ENCODE data around the gene SPRR1A. TPM values are rescaled to one million over a fixed set of nuclear protein-coding genes. Genes with fewer than 3 reads are reported as not detected.
"Not testable (repeated sequence)": the region's sequence is repeated elsewhere in the genome, so short reads cannot be mapped to it uniquely, and the experiment has no call there.

Gene SPRR1A
- total RNA-seq, 1 donor from 2014 or later = not detected

- DNase-seq (ENCODE audit: low read depth in 2 of 2) = no peak
Measured at GRCh38 chr1:152972196-152972886, 11.5 kb upstream of the SPRR1A start.

- DNase-seq (ENCODE audit: low read depth in 2 of 2) = no peak
Measured at GRCh38 chr1:152976688-152977087, 7.2 kb upstream of the SPRR1A start.

GRCh38 chr1:152977614-152978013, 6.3 kb upstream of the SPRR1A start:
- DNase-seq (ENCODE audit: low read depth in 2 of 2) = no peak

GRCh38 chr1:152980676-152981075, 3.2 kb upstream of the SPRR1A start:
- no peak for DNase-seq (ENCODE audit: low read depth in 2 of 2)

- DNase-seq (ENCODE audit: low read depth in 2 of 2) = no peak
Measured at GRCh38 chr1:152981146-152981871, 2.6 kb upstream of the SPRR1A start.

- no peak for DNase-seq (ENCODE audit: low read depth in 2 of 2)
Measured at GRCh38 chr1:152982076-152982475, 1.8 kb upstream of the SPRR1A start.

GRCh38 chr1:152983234-152983633, 647 bp upstream of the SPRR1A start:
- no peak for DNase-seq (ENCODE audit: low read depth in 2 of 2)

- no peak for DNase-seq (ENCODE audit: low read depth in 2 of 2)
Measured at GRCh38 chr1:152986578-152986977, 2.7 kb downstream of the SPRR1A start.

GRCh38 chr1:152993186-152993585, 9.3 kb downstream of the SPRR1A start:
- DNase-seq (ENCODE audit: low read depth in 2 of 2) = no peak

GRCh38 chr1:152995842-152996241, 12.0 kb downstream of the SPRR1A start:
- DNase-seq (ENCODE audit: low read depth in 2 of 2) = no peak

GRCh38 chr1:152996633-152997400, 12.9 kb downstream of the SPRR1A start:
- no peak for DNase-seq (ENCODE audit: low read depth in 2 of 2)

GRCh38 chr1:152997901-152998300, 14.0 kb downstream of the SPRR1A start:
- no peak for DNase-seq (ENCODE audit: low read depth in 2 of 2)

GRCh38 chr1:152998476-152998875, 14.6 kb downstream of the SPRR1A start:
- DNase-seq (ENCODE audit: low read depth in 2 of 2) = no peak

- DNase-seq (ENCODE audit: low read depth in 2 of 2) = no peak
Measured at GRCh38 chr1:152999818-153000217, 15.9 kb downstream of the SPRR1A start.

GRCh38 chr1:153000294-153000693, 16.4 kb downstream of the SPRR1A start:
- DNase-seq (ENCODE audit: low read depth in 2 of 2) = no peak

GRCh38 chr1:153001382-153001781, 17.5 kb downstream of the SPRR1A start, which contains the start of gene SPRR3:
Gene SPRR3 (plus strand): TSS chr1:153001749. CDS start chr1:153003021, 1,272 bp downstream.
- DNase-seq (ENCODE audit: low read depth in 2 of 2) = no peak

- DNase-seq (ENCODE audit: low read depth in 2 of 2) = not testable (repeated sequence)
Measured at GRCh38 chr1:153011235-153011758, 27.4 kb downstream of the SPRR1A start.

- DNase-seq (ENCODE audit: low read depth in 2 of 2) = not testable (repeated sequence)
Measured at GRCh38 chr1:153021829-153022228, 37.9 kb downstream of the SPRR1A start.

GRCh38 chr1:153022340-153022739, 38.5 kb downstream of the SPRR1A start:
- DNase-seq (ENCODE audit: low read depth in 2 of 2) = not testable (repeated sequence)

- no peak for DNase-seq (ENCODE audit: low read depth in 2 of 2)
Measured at GRCh38 chr1:153023109-153023508, 39.2 kb downstream of the SPRR1A start.

GRCh38 chr1:153024413-153024812, 40.5 kb downstream of the SPRR1A start:
- DNase-seq (ENCODE audit: low read depth in 2 of 2) = no peak

GRCh38 chr1:153025797-153026196, 41.9 kb downstream of the SPRR1A start:
- DNase-seq (ENCODE audit: low read depth in 2 of 2) = no peak

Measured in lung microvascular endothelial cell (primary cell).